SIG-M5 treated with dmso at 0.1 percent for 504 hours (cell line): ENCODE results near the gene NHERF1.

Source experiments
- DNase-seq: peaks from one replicate; lab custom pipeline; 2025; ENCODE audit not compliant: unreplicated experiment; lab: John Stamatoyannopoulos, UW

NHERF1 gene

GRCh38 chr17:74732042-74732867 is 16.2 kb upstream of the NHERF1 start:
- no peak for DNase-seq

GRCh38 chr17:74733365-74734122 is 14.9 kb upstream of the NHERF1 start:
- DNase-seq = no peak

GRCh38 chr17:74734256-74734655 is 14.2 kb upstream of the NHERF1 start:
- DNase-seq = no peak

GRCh38 chr17:74736513-74737298 is 11.7 kb upstream of the NHERF1 start, which contains the start of gene RAB37:
TSS of gene RAB37 (plus strand) at chr17:74737256. CDS start at chr17:74737273, 17 bp downstream.
- peak; percentile 93 for DNase-seq

GRCh38 chr17:74737299-74738050 is 11.0 kb upstream of the NHERF1 start:
- DNase-seq = peak; percentile 64

GRCh38 chr17:74738051-74738996 is 10.1 kb upstream of the NHERF1 start:
- DNase-seq = peak; percentile 81

- peak; percentile 41 for DNase-seq
Observed at GRCh38 chr17:74739227-74739831, 9.1 kb upstream of the NHERF1 start.

- no peak for DNase-seq
Observed at GRCh38 chr17:74740173-74740572, 8.3 kb upstream of the NHERF1 start.

- DNase-seq = no peak
Observed at GRCh38 chr17:74740641-74741387, 7.6 kb upstream of the NHERF1 start.

- DNase-seq = peak; percentile 86
Observed at GRCh38 chr17:74742153-74742515, 6.3 kb upstream of the NHERF1 start.

GRCh38 chr17:74742978-74743545 is 5.4 kb upstream of the NHERF1 start:
- no peak for DNase-seq

- no peak for DNase-seq
Observed at GRCh38 chr17:74743755-74744154, 4.7 kb upstream of the NHERF1 start.

GRCh38 chr17:74744349-74744713 is 4.1 kb upstream of the NHERF1 start:
- no peak for DNase-seq

GRCh38 chr17:74744714-74745547 is 3.5 kb upstream of the NHERF1 start:
- peak; percentile 28 for DNase-seq

- no peak for DNase-seq
Observed at GRCh38 chr17:74745548-74746177, 2.8 kb upstream of the NHERF1 start.

GRCh38 chr17:74746376-74746775 is 2.1 kb upstream of the NHERF1 start:
- DNase-seq = no peak

- peak; percentile 47 for DNase-seq
Observed at GRCh38 chr17:74746922-74747321, 1.5 kb upstream of the NHERF1 start.
